ENCODE results near the gene NOS1AP.

The NOS1AP gene

DNA sequence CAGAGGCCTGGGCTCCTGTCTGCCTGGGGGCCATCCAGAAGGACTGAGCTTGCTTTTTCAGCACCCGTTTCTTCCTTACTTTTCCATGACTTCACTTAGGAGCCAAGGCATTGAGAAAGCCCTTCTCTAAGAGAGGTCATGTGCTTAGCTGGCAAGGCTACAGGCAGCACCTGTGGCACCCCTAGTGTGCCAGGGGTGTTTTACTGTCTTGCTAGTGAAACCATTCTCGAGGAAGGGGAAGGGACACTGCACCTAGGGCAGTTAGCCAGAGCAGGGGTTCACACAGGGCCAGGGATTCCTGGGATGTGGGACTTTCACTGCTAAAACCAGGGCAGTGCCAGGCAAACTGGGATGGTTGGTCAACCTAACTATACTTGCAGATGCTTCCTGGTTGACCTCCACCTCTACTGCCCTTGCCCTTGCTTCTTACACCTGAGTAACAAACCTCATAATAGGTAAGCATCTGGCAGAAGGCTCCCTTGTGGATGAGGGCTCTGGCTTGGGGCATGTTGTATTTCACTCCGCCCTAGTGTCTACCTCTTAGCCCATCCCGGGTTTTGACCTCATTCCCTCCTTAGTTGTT lies 69.2 kb downstream of the NOS1AP start:
- no peak for DNase-seq

GRCh38 chr1:162139211-162139610 lies 69.7 kb downstream of the NOS1AP start:
- DNase-seq = no peak

DNA sequence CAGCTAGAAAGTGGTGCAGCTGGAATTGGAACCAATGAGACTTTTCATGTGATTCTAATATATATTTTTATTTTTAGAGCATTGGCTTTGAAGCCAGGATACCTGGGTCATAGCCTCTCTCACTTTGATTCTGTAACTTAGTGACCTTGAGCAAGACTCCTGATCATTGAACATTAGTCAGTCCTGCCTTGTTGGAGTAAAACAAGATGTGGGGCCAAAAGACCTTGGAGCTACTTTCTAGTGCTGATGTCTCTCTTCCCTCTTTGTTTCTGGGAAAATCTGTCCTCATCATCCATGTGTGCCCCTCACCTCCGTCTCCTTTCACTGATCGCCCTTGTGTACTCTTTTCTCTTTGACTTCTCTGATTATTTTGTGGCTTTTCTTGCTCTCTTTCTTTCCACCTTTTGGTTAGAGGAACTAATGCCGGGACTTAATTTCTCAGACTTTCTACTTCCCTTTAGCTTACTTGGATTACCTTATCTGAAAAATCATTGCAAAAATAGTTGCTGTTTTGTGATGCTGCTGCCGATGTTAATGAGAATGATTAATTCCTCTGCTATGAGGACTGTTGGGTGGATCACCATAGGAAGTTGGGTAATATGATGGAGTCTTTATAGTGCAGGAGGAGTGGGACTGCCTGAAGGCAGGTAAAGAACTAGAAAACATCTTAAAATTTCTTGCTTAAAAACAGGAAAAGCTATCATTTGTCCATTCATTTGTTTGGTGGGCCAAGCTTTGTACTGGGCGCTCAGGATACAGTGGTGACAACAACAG lies 72.0 kb downstream of the NOS1AP start:
- no peak for DNase-seq

DNA sequence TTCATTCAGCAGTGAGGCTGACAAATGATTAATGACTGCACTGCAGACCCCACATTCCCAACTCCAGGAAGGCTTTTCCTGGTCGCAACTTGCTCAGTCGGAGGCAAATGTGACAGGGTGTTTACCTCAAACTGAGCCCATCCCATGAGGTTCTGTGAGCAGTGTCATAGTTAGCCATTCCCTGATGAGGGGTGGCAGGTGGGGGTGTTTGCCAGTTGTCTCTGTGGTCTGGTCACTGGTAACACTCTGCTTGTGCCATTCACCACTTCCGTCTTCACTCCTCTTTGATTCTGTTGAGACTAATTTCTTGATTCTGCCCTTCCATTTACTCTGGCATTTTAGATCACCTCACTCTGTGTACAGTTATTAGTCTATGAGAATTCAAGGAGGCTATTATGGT lies 73.5 kb downstream of the NOS1AP start:
- no peak for DNase-seq

DNA sequence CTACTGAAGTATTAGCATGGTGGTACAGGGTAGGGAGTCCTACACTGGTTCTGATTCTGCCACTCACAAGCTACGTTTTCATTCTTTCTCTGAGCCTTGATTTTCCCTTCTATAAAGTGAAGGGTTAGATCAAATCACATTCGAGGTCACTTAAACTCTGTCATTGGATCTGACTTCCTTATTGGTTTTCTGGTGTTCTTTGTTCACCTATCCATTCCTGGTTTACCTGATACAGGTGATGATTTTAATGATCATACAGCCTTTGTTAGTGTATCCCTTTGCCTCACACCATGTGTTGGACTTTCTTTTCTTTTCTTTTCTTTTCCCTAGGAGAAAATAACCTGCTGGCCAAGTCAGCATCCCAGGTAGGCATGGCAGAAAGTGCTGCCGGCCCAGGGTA lies 74.8 kb downstream of the NOS1AP start:
- no peak for DNase-seq

DNA sequence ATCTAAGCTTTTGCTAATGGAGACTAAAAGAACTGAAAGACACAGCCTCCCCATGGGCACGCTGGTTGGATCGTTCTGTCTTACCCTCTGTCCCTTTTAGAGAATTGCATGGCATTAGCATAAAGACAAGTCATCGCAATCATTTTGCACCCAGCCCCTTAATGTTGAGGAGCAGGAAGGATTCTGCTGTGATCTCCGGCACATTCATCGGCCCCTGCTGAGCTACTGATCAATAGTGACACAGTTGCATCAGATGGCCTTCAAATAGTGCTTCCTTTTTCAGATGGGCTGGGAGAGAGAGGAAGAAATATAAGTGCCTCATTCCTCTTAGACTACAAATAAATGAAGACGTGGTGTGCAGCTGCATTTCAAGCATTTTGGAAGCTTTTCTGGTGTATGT lies 75.4 kb downstream of the NOS1AP start:
- DNase-seq = no peak

DNA sequence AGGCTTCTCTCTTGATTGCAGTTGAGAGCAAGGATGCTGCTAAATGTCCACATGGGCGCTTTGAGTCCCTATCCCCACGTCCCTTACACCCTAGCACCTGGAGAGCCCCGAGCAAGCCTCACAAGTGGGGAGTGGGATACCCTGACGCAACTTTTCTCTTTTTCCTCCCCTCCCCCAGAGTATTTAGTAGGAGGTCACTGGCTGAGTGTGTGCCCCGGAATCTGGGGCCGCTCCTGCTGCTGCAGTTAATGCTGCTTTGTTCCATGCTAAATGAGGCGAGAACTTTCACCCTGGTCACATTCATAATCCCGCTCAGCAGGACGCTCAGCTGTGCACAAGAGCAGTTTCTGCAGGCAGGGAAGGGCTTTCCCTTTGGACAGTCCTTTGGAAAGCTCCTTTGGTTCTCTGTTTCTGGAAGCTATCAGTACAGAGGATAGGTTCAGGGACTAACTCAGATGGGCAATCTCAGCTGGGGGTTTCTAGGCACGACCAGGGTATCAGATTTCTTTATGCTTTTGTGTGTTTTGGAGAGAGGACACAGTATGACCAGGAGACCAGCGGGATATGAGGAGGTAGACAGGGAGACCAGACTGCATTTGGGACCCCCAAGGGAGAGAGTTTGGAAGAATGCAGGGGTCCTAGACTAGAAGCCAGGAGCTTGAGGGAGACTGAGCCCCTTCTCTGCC lies 75.9 kb downstream of the NOS1AP start:
- DNase-seq = no peak

GRCh38 chr1:162145966-162146696 lies 76.6 kb downstream of the NOS1AP start:
- no peak for DNase-seq

DNA sequence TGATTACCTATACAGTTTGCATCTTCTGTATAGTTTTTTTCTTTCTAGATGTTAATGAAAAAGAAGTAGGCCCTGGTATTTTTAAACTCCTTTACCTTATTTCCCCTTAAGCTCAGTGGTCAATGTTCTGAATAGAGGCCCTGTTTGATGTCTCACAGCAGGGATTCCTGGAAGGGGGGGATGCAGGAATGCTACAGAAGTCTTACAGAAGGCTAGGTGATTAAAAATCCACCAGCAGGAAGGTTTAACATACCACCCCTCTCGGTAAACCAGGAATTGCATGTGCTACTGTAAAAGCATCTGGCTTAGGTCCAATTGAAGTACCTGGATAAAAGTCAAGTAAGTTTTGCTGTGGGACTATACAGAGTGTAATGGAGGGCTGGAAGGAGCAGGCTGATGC lies 78.3 kb downstream of the NOS1AP start:
- DNase-seq = no peak

DNA sequence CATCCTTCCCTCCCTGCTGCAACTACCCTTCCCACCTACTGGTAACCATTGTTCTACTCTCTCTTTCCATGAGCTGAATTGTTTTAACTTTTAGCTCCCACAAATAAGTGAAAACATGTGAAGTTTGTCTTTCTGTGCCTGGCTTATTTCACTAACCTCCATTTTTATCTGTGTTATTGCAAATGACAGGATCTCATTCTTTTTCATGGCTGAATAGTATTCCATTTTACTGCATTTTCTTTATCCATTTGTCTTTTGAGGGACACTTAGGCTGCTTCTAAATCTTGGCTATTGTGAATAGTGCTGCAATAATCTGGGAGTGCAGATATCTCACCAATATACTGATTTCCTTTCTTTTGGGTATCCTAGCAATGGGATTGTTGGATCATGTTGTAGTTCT lies 80.6 kb downstream of the NOS1AP start:
- no peak for DNase-seq

- no peak for DNase-seq
These were observed 82.7 kb downstream of the NOS1AP start for GRCh38 chr1:162151900-162152829.

DNA sequence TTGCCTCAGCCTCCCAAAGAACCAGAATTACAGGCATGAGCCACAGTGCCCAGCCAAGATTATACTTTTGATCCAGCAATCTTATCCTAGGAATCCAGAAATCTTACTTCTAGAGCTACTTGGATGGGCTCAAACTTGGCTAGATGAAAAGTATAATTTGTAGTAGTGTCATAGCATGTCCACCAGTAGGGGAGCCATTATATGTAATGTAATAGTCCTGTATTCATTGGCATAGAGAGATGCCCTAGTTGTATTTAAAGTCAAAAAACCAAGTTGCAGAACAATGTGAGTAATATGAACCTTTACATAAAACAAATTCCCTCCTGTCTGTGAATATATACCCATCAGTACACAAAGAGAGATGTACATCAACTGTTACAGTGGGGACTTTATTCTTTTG lies 83.9 kb downstream of the NOS1AP start:
- DNase-seq = no peak

GRCh38 chr1:162157469-162157868 lies 88.0 kb downstream of the NOS1AP start:
- DNase-seq = no peak

- DNase-seq = no peak
These were observed 89.3 kb downstream of the NOS1AP start for GRCh38 chr1:162158624-162159271.

GRCh38 chr1:162159515-162159914 lies 90.0 kb downstream of the NOS1AP start:
- DNase-seq = no peak

DNA sequence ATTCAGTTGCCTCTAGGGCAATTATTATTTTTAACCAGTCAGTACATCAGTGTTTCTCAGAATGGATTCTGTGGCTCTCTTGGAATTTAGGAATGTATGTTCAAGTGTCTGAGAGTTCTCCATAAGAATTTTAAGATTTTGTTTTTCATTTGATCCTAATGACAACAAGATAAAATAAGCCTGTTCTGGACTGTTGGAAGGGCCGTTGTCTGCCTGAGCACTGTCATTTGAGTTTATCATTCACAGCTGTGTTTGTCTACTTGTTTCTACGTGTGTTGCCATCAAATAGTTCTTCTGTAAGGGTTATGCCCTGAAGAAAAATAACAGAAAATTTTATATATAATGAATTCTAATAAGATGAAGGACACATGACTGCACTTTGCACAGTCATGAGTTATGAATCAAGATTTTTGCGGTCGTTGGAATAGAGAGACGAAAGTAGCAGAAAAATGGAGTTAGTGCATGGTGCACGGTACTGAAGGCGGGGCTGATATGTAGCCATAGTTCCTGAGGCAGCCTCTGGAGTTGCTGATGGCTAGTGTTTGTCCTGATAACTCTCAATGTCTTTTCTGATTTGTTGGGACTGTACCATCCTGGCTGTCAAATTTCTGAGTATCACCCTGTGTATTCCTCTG lies 92.5 kb downstream of the NOS1AP start:
- DNase-seq = no peak

DNA sequence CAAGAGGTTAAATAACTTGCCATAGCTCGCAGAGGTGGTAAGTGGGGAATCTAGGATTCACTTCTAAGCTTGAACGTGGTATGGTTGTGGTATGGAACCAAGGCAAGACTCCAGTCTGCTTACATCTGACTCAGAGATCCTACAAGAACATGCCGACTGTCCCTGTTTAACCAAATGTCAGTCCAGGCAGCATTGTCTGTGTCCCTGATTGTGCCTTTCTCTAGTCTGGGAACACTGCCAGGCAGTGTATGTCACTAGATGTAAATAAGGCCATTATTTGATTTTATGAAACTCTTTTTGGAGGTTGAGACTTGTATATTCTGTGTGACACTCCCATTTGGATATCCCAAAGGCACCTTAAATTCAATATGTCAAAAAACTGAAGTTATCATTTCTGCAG lies 96.0 kb downstream of the NOS1AP start:
- DNase-seq = no peak

- DNase-seq = no peak
These were observed 97.6 kb downstream of the NOS1AP start for GRCh38 chr1:162166917-162167615.

DNA sequence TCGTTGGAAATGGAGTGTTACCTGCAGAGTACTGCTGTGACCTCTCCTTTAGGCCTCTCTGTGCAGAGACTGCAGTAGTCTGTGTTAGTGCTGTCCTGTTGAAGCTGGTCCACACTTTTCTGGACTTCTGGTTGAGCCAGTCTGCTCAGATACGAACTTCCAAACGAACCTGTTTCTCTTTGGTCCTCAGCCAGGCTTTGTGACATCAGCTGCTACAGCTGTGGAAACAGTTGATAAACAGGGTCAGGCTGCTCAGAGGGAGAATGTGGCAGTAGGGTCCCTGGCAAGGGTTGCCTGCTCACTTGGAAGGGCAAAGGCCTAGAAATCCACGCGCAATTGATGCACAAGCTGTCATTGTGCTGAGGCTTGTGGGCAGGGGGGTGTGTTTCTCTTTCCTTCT lies 98.8 kb downstream of the NOS1AP start:
- DNase-seq = no peak

GRCh38 chr1:162169031-162169790 lies 99.7 kb downstream of the NOS1AP start:
- no peak for DNase-seq
